Effector memory CD8-positive, alpha-beta T cell (primary cell): Measurements from ENCODE around the gene PPP2R2C.

Experiments
- ATAC-seq: fragments of 150-1000 bp; cut with Tn5 transposase; replicated peaks from 2 replicates; pipeline ENCODE4 v1.10.0; 2021; ENCODE audit warnings: mild to moderate bottlenecking, moderate library complexity
- DNase-seq, 3 experiments: peaks; one replicate each; pipeline ENCODE4 v3.0.0; 2021
- H3K27ac Mint-ChIP-seq, 2 donors: one replicate each; pipeline ENCODE4 v1.8.0; 2022; ENCODE audit warnings: mild to moderate bottlenecking in 2 of 2, mixed read lengths in 2 of 2, moderate library complexity in 2 of 2
- H3K27me3 Mint-ChIP-seq, 2 donors: one replicate each; pipeline ENCODE4 v1.8.0; 2022; ENCODE audit warnings: mixed read lengths in 2 of 2
- H3K36me3 Mint-ChIP-seq: one replicate; pipeline ENCODE4 v1.8.0; 2022; ENCODE audit warnings: mild to moderate bottlenecking, moderate library complexity, mixed read lengths; ENCODE audit not compliant: insufficient read depth
- H3K4me1 Mint-ChIP-seq, 2 donors: one replicate each; pipeline ENCODE4 v1.8.0; 2022; ENCODE audit warnings: low read depth in 2 of 2, mixed read lengths in 2 of 2
- H3K4me3 Mint-ChIP-seq, 2 donors: one replicate each; pipeline ENCODE4 v1.8.0; 2022; ENCODE audit warnings: mild to moderate bottlenecking in 2 of 2, mixed read lengths in 2 of 2, moderate library complexity in 2 of 2
- H3K9me3 Mint-ChIP-seq, 2 donors: one replicate each; pipeline ENCODE4 v1.8.0; 2022; ENCODE audit warnings: mixed read lengths in 2 of 2

The PPP2R2C gene

GRCh38 chr4:6396696-6397236, 75.6 kb downstream of the PPP2R2C start:
- no peak for DNase-seq
- H3K4me1 Mint-ChIP-seq: peaks cover 0 to 1% of the 10 kb centered on the region in 2 donors
- no peak overlapping the region for H3K4me3 Mint-ChIP-seq
- no peaks in the 10 kb centered on the region for H3K9me3 Mint-ChIP-seq
- peaks cover 45 to 72% of the 10 kb centered on the region in 2 donors for H3K27me3 Mint-ChIP-seq
- no peak overlapping the region for H3K27ac Mint-ChIP-seq
- no peaks in the 10 kb centered on the region for H3K36me3 Mint-ChIP-seq
- ATAC-seq: no peak

- no peak for DNase-seq
- Mint-ChIP-seq H3K27me3 (peaks cover 37 to 72% of the 10 kb centered on the region in 2 donors), H3K4me1 (peaks cover 0 to 8% of the 10 kb centered on the region in 2 donors), H3K4me3 (no peak overlapping the region), H3K9me3 (no peaks in the 10 kb centered on the region), H3K36me3 (no peaks in the 10 kb centered on the region), H3K27ac (no peak overlapping the region)
- no peak for ATAC-seq
Observed at GRCh38 chr4:6395466-6396228, 76.8 kb downstream of the PPP2R2C start.

DNA sequence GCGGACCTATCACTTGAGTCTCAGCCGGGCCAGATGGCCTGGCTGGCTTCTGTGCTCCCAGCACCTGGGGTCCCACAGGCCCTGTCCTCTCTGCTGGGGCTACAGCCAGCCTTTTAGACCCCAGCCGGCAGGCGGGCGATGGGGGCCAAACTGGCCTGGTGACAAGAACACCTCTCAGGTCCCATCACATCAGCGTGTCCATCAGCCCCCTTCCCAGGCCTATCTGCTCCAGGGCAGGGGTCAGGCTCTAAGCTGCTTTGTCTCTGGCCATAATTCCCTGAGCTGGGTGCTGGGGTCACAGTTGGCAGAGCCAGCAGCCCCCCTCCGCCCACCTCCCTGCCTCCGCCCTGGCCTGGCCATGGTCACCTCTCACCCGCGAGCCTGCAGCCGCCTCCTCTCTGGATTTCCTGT, 77.7 kb downstream of the PPP2R2C start:
- H3K4me3 Mint-ChIP-seq: no peak overlapping the region
- peaks cover 0 to 6% of the 10 kb centered on the region in 2 donors for H3K4me1 Mint-ChIP-seq
- no peaks in the 10 kb centered on the region for H3K9me3 Mint-ChIP-seq
- DNase-seq (no peak), ATAC-seq (no peak)
- no peak overlapping the region for H3K27ac Mint-ChIP-seq
- peaks cover 29 to 72% of the 10 kb centered on the region in 2 donors for H3K27me3 Mint-ChIP-seq
- H3K36me3 Mint-ChIP-seq: no peaks in the 10 kb centered on the region

DNA sequence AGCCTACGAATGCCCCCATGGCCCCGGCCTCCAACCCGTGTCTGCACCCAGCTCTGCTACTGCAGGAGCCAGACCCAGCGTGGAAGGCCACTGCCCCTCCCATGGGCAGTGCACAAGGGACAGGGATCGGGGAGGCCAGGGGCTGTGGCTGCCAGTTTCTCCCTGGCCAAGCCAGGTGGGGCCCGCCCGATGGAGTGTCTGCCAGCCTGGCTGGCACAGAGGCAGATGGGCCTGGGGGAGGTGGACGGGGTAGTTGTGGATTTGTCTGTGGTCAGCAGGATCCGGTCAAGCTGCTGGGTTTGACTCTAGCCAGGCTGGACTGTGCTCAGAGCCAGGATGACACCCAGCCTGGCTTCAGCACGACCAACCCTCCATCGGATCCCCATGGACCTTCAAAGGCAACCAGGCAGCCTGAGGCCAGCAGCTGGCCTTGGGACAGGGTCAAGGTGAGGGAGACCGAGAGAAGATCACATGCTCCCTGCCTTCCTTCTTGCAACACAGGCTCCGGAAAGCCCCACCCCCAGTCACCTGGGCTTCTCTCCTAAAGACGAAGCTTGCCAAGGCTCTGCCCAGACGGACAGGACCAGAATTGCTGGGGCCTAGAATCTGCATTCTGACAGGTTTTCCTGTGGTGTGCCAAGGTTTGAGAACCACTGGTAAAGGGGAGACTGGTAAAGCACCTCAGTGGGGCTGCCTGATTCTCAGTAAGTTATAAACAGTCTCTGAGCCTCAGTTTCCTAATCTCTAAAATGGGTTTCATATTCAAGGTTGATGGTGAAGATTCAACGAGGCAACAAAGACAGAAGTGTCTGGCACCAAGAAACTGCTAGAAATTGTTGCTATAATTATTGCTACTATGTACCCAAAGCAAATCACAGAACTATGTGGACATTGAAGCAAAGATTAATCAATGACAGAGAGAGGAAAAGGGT, 78.6 kb downstream of the PPP2R2C start:
- Mint-ChIP-seq H3K9me3 (no peaks in the 10 kb centered on the region), H3K27ac (no peak overlapping the region), H3K36me3 (no peaks in the 10 kb centered on the region)

DNA sequence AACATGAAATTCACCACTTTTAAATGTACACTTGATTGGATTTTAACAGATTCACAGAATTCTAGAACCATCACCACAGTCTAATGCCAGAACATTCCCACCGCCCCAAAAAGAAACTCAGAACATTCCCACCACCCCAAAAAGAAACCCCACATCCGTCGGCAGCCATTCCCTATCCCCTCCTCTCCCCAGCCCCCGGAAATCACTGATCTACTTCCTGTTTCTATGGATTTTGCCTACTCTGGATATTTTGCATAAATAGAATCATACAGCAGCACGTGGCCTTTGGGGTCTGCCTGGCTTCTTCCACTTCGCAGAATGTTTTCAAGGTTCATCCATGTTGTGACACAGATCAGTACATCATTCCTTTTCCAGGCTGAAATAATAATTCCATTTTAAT, 79.3 kb downstream of the PPP2R2C start:
- H3K27ac Mint-ChIP-seq: no peak overlapping the region
- H3K4me3 Mint-ChIP-seq: no peak overlapping the region
- H3K9me3 Mint-ChIP-seq: no peaks in the 10 kb centered on the region
- H3K4me1 Mint-ChIP-seq: peaks cover 0 to 8% of the 10 kb centered on the region in 2 donors
- DNase-seq (no peak), ATAC-seq (no peak)
- peaks cover 14 to 72% of the 10 kb centered on the region in 2 donors for H3K27me3 Mint-ChIP-seq
- no peaks in the 10 kb centered on the region for H3K36me3 Mint-ChIP-seq

More for the DNA sequence above, 78.6 kb downstream of the PPP2R2C start:
- no peak for DNase-seq
- H3K27me3 Mint-ChIP-seq: peaks cover 21 to 72% of the 10 kb centered on the region in 2 donors
- no peak overlapping the region for H3K4me3 Mint-ChIP-seq
- ATAC-seq: no peak
- peaks cover 0 to 8% of the 10 kb centered on the region in 2 donors for H3K4me1 Mint-ChIP-seq

- H3K27ac Mint-ChIP-seq: no peak overlapping the region
- peaks cover 0 to 8% of the 10 kb centered on the region in 2 donors for H3K4me1 Mint-ChIP-seq
- no peak overlapping the region for H3K4me3 Mint-ChIP-seq
- no peaks in the 10 kb centered on the region for H3K36me3 Mint-ChIP-seq
- H3K9me3 Mint-ChIP-seq: no peaks in the 10 kb centered on the region
- ATAC-seq (no peak), DNase-seq (no peak)
- peaks cover 7 to 71% of the 10 kb centered on the region in 2 donors for H3K27me3 Mint-ChIP-seq
Observed at GRCh38 chr4:6392407-6392806, 80.0 kb downstream of the PPP2R2C start.

GRCh38 chr4:6391852-6392188, 80.6 kb downstream of the PPP2R2C start:
- H3K27me3 Mint-ChIP-seq: peaks cover 1 to 65% of the 10 kb centered on the region in 2 donors
- no peak overlapping the region for H3K4me3 Mint-ChIP-seq
- DNase-seq: no peak
- peaks cover 0 to 8% of the 10 kb centered on the region in 2 donors for H3K4me1 Mint-ChIP-seq
- H3K9me3 Mint-ChIP-seq: no peaks in the 10 kb centered on the region
- no peak overlapping the region for H3K27ac Mint-ChIP-seq
- no peak for ATAC-seq
- H3K36me3 Mint-ChIP-seq: no peaks in the 10 kb centered on the region

DNA sequence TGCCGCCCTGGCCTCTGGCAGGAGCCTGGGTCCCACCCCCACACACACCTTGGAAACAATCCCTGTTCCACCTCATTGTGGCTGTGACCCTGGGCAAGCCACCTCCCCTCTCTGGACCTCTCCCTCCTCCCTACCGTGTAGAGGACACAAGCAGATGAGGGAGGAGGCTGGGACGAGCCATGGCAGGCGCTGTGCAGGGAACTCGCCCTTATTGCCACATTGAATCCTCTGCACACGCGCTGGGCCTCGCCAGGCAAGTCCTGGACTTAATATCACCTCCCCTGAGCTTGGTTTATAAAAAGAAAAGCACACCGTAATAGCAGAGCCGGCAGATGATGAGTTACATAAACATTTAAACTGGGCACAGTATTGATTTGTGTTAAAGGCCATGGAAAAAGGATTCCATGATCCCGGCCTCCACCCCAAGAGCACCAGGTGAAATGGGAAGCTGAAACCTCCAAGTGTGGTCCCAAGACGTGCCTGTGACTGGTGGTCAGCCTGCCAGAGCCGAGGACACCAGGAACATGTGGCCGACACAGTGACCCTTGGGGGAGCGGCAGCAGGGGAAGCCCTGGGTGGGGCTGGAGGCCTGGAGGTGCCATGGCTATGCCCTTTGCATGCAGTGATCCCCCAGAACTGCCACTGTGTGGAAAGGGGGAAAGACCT, 81.1 kb downstream of the PPP2R2C start:
- ATAC-seq (no peak), DNase-seq (no peak)
- H3K4me3 Mint-ChIP-seq: no peak overlapping the region
- peaks cover 0 to 63% of the 10 kb centered on the region in 2 donors for H3K27me3 Mint-ChIP-seq
- H3K9me3 Mint-ChIP-seq: no peaks in the 10 kb centered on the region
- H3K4me1 Mint-ChIP-seq: peaks cover 0 to 8% of the 10 kb centered on the region in 2 donors
- no peaks in the 10 kb centered on the region for H3K36me3 Mint-ChIP-seq
- no peak overlapping the region for H3K27ac Mint-ChIP-seq

DNA sequence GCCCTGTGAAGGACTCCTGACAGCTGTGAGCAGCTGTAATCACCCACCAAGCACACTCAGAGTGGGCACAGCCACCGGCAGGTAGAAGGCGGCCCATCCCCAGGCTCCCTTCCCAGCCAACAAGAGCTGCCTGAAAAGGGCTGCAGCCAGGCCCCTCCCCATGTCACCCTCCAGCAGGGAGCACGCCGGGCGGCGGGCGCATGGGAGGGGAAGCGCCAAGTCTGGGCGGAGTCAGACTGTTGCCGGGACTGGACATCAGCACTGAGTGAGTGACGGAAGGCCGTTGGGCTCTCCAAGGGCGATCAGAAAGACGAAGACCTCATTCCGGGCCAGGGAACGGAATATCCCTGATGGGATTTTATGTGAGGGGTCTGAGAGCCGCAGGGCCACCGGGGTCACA, 82.1 kb downstream of the PPP2R2C start:
- Mint-ChIP-seq H3K4me1 (peaks cover 0 to 8% of the 10 kb centered on the region in 2 donors), H3K27ac (no peak overlapping the region), H3K27me3 (peaks cover under 1 to 60% of the 10 kb centered on the region in 2 donors), H3K9me3 (no peaks in the 10 kb centered on the region), H3K4me3 (no peak overlapping the region), H3K36me3 (no peaks in the 10 kb centered on the region)
- ATAC-seq: no peak
- no peak for DNase-seq

DNA sequence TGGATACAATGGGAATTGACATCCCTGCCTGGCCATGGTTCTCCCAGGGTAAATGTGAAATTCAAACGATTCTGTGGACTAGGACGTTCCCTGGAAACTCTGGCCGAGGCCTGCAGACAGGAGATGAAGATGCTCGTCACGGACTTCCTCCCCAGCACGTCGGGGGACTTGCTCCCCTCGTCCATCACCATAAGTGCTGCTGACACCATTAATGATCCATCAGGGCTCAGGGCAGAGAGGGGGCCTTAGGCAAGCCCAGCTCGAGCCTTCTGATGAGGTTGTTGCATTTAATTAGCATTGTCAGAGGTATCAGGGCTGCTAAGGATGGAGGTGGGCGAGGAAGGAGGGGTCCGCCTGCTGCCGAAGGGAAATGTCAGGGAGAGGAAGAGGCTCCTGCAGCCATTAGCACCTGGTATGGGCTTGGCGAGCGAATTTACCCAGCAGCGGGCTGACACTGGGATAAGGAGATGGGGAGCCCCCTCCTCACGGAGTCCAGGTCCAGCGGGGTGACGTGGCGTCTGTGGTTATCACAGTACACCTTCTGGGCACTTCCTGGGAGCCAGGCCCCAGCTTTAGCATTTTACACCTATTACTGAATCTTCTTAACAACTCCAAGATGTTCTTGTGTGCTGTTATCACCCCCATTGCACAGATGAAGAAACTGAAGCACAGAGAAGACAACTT, 83.1 kb downstream of the PPP2R2C start:
- peaks cover 11 to 62% of the 10 kb centered on the region in 2 donors for H3K27me3 Mint-ChIP-seq
- DNase-seq: no peak
- no peaks in the 10 kb centered on the region for H3K9me3 Mint-ChIP-seq
- peaks cover 0 to 8% of the 10 kb centered on the region in 2 donors for H3K4me1 Mint-ChIP-seq
- H3K4me3 Mint-ChIP-seq: no peak overlapping the region
- ATAC-seq: no peak
- no peaks in the 10 kb centered on the region for H3K36me3 Mint-ChIP-seq
- no peak overlapping the region for H3K27ac Mint-ChIP-seq

DNA sequence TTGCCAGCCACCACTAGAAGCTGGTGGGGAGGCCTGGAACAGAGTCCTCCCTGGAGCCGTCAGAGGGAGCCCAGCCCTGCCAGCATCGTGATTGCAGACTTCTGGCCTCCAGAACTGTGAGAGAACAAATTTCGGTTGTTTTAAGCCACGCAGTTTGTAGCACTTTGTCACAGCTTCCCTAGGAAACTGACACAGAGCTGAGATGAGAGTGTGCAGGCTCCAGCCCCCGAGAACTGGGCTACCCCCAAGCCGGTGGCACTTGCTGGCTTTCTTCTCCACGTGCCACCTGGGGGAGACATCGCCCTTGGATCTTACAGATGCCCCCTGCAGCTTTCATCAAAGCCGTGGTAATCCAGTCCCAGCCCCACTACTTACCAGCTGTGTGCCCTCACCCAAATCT, 83.7 kb downstream of the PPP2R2C start:
- Mint-ChIP-seq H3K4me1 (peaks cover 2 to 8% of the 10 kb centered on the region in 2 donors), H3K27me3 (peaks cover 17 to 67% of the 10 kb centered on the region in 2 donors), H3K36me3 (no peaks in the 10 kb centered on the region), H3K4me3 (no peak overlapping the region), H3K9me3 (no peaks in the 10 kb centered on the region), H3K27ac (no peak overlapping the region)
- ATAC-seq: no peak
- no peak for DNase-seq

DNA sequence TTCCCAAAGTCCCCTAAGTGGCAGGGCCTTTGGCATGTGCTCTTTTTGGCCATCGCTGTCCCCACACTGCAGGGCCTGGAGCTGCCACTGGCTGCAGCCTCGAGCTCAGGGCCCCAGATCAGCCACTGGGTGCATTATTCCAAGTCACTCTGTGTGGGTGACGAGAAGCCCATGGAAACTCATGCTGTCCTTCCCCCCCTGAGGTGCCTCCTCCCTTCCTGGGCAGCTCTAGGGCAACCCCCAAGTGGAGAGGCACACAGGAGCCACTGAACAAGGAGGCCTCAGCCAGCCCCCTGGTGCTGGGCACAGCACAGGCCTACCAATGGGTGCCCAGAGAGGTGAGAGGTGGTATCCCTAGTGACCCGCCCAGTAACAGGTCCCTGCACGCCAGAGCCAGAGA, 84.5 kb downstream of the PPP2R2C start:
- Mint-ChIP-seq H3K27me3 (peaks cover 24 to 75% of the 10 kb centered on the region in 2 donors), H3K36me3 (no peaks in the 10 kb centered on the region)
- no peak for DNase-seq

GRCh38 chr4:6386091-6386490, 86.3 kb downstream of the PPP2R2C start:
- H3K4me1 Mint-ChIP-seq: peaks cover 3% of the 10 kb centered on the region in 2 donors
- H3K27ac Mint-ChIP-seq: no peak overlapping the region
- H3K36me3 Mint-ChIP-seq: no peaks in the 10 kb centered on the region
- peaks cover 30 to 87% of the 10 kb centered on the region in 2 donors for H3K27me3 Mint-ChIP-seq
- H3K9me3 Mint-ChIP-seq: no peaks in the 10 kb centered on the region
- ATAC-seq (no peak), DNase-seq (no peak)
- no peak overlapping the region for H3K4me3 Mint-ChIP-seq

More for the DNA sequence above, 84.5 kb downstream of the PPP2R2C start:
- no peak for ATAC-seq
- H3K27ac Mint-ChIP-seq: no peak overlapping the region
- no peak overlapping the region for H3K4me3 Mint-ChIP-seq
- H3K9me3 Mint-ChIP-seq: no peaks in the 10 kb centered on the region
- H3K4me1 Mint-ChIP-seq: peaks cover 3 to 8% of the 10 kb centered on the region in 2 donors
